ENCODE results near the gene CGREF1. TPM values are rescaled to one million over a fixed set of nuclear protein-coding genes. Genes with fewer than 3 reads are reported as not detected.
"Not testable (repeated sequence)": the region's sequence is repeated elsewhere in the genome, so short reads cannot be mapped to it uniquely, and the experiment has no call there.

CGREF1 gene
- total RNA-seq, 1 donor from 2014 or later: 0.31 TPM

GRCh38 chr2:27078267-27079194, 40.4 kb downstream of the CGREF1 start, which contains the start of gene EMILIN1:
EMILIN1 (plus strand) TSS chr2:27078615; CDS start chr2:27079066, 451 bp downstream.
- peaks cover 41% of the 10 kb centered on the region for H3K4me1 Mint-ChIP-seq
- ChIA-PET CTCF (no interaction called here), POLR2A (interaction anchor here (0.9 kb wide), 1 partner anchor 15 kb away, joined by 3 read pairs; no protein-coding TSS in a partner anchor)
- no peaks in the 10 kb centered on the region for H3K9me3 Mint-ChIP-seq
- no peak within 1 kb of the TSS for H3K4me3 Mint-ChIP-seq
- intact Hi-C loops (cut with micrococcal nuclease): no loop called here
- no peaks in the 10 kb centered on the region for H3K27me3 Mint-ChIP-seq
- H3K36me3 Mint-ChIP-seq (ENCODE audit: low read depth): no peaks in the 10 kb centered on the region
- TF ChIP-seq CTCF (IDR thresholded peaks at IDR 0.05): no peak
- ATAC-seq (ENCODE audit: low read depth) (no peak), DNase-seq (no peak)
- H3K27ac Mint-ChIP-seq: peak within 1 kb of the TSS; percentile 41

- Mint-ChIP-seq H3K27me3 (no peaks in the 10 kb centered on the region), H3K4me3 (no peak overlapping the region), H3K9me3 (no peaks in the 10 kb centered on the region), H3K4me1 (peaks cover 50% of the 10 kb centered on the region), H3K36me3 (ENCODE audit: low read depth) (no peaks in the 10 kb centered on the region), H3K27ac (peak overlapping the region; percentile 41)
- intact Hi-C loops (cut with micrococcal nuclease): no loop called here
- CTCF ChIA-PET: no interaction called here
- POLR2A ChIA-PET: interaction anchor here (0.6 to 0.7 kb wide), 2 partner anchors 26 to 292 kb away, joined by 3 to 7 read pairs; no protein-coding TSS in a partner anchor
- no peak for ATAC-seq (ENCODE audit: low read depth)
- DNase-seq: no peak
- no peak for TF ChIP-seq CTCF (IDR thresholded peaks at IDR 0.05)
Observed at GRCh38 chr2:27077231-27077630, 41.7 kb downstream of the CGREF1 start.

GRCh38 chr2:27076323-27076722, 42.6 kb downstream of the CGREF1 start:
- ATAC-seq (ENCODE audit: low read depth): no peak
- intact Hi-C loops (cut with micrococcal nuclease): no loop called here
- DNase-seq: no peak
- Mint-ChIP-seq H3K4me1 (peaks cover 48% of the 10 kb centered on the region), H3K27me3 (no peaks in the 10 kb centered on the region), H3K27ac (peak overlapping the region; percentile 67), H3K36me3 (ENCODE audit: low read depth) (no peaks in the 10 kb centered on the region), H3K9me3 (no peaks in the 10 kb centered on the region), H3K4me3 (no peak overlapping the region)
- POLR2A ChIA-PET: interaction anchor here (0.7 kb wide), 1 partner anchor 25 kb away, joined by 3 read pairs; no protein-coding TSS in a partner anchor
- no peak for TF ChIP-seq CTCF (IDR thresholded peaks at IDR 0.05)
- CTCF ChIA-PET: no interaction called here

- CTCF ChIA-PET: not testable (repeated sequence)
Observed at GRCh38 chr2:27075566-27075871, 43.4 kb downstream of the CGREF1 start.

GRCh38 chr2:27074738-27075565, 44.0 kb downstream of the CGREF1 start:
- CTCF ChIA-PET: no interaction called here
- Mint-ChIP-seq H3K4me3 (peak overlapping the region; percentile 25), H3K36me3 (ENCODE audit: low read depth) (peaks cover 6% of the 10 kb centered on the region), H3K9me3 (no peaks in the 10 kb centered on the region), H3K4me1 (peaks cover 55% of the 10 kb centered on the region), H3K27ac (peak overlapping the region; percentile 73), H3K27me3 (no peaks in the 10 kb centered on the region)
- POLR2A ChIA-PET: interaction anchor here (0.6 to 13.9 kb wide), 4 partner anchors 9 to 239 kb away, joined by 3 to 204 read pairs (median 9); partner anchors contain the start of gene AGBL5
- no peak for TF ChIP-seq CTCF (IDR thresholded peaks at IDR 0.05)
- DNase-seq (no peak), ATAC-seq (ENCODE audit: low read depth) (no peak)
- intact Hi-C loops (cut with micrococcal nuclease): no loop called here

More at GRCh38 chr2:27075566-27075871, 43.4 kb downstream of the CGREF1 start:
- POLR2A ChIA-PET: interaction anchor here (0.6 to 13.9 kb wide), 4 partner anchors 8 to 302 kb away, joined by 3 to 204 read pairs (median 4); partner anchors contain the start of gene AGBL5
- peak overlapping the region; percentile 25 for H3K4me3 Mint-ChIP-seq
- DNase-seq; intact Hi-C loops (cut with micrococcal nuclease); H3K27me3 Mint-ChIP-seq; H3K9me3 Mint-ChIP-seq; H3K36me3 Mint-ChIP-seq (ENCODE audit: low read depth); ATAC-seq (ENCODE audit: low read depth): not testable (repeated sequence)
- peaks cover 50% of the 10 kb centered on the region for H3K4me1 Mint-ChIP-seq
- peak overlapping the region; percentile 73 for H3K27ac Mint-ChIP-seq
